GM12864 (cell line): Measurements from ENCODE around the gene SACS.

Experiments
- DNase-seq: peaks from one replicate; pipeline ENCODE4 v3.0.0-alpha.2; 2011; ENCODE audit warnings: low read depth
- H3K4me3 ChIP-seq: 2 replicates; pipeline ENCODE4 v1.5.1; 2011; ENCODE audit warnings: mild to moderate bottlenecking, low read depth, low read length, control low read depth
- CTCF ChIP-seq: IDR thresholded peaks from 2 replicates; pipeline ENCODE4 v1.5.1; 2011; ENCODE audit warnings: low read depth, mild to moderate bottlenecking, moderate library complexity, low read length, control low read depth, inconsistent platforms; ENCODE audit errors: missing control alignments

The SACS gene

GRCh38 chr13:23470790-23471614 lies 37.5 kb upstream of the SACS start:
- TF ChIP-seq CTCF = no peak
- no peak for DNase-seq
- no peak overlapping the region for H3K4me3 ChIP-seq

GRCh38 chr13:23469951-23470421 lies 36.5 kb upstream of the SACS start:
- no peak for TF ChIP-seq CTCF
- no peak for DNase-seq
- H3K4me3 ChIP-seq = no peak overlapping the region

- no peak for TF ChIP-seq CTCF
- H3K4me3 ChIP-seq = no peak overlapping the region
- DNase-seq = no peak
These were observed 35.3 kb upstream of the SACS start for GRCh38 chr13:23468811-23469210.

- TF ChIP-seq CTCF = no peak
- DNase-seq = no peak
- no peak overlapping the region for H3K4me3 ChIP-seq
These were observed 34.4 kb upstream of the SACS start for GRCh38 chr13:23467932-23468278.

GRCh38 chr13:23467048-23467931 lies 33.8 kb upstream of the SACS start:
- no peak for TF ChIP-seq CTCF
- no peak overlapping the region for H3K4me3 ChIP-seq
- no peak for DNase-seq

- peak; percentile 64 for DNase-seq
- TF ChIP-seq CTCF = peak; percentile 51
- peak overlapping the region; percentile 51 for H3K4me3 ChIP-seq
These were observed 32.9 kb upstream of the SACS start for GRCh38 chr13:23466144-23467002.
